ENCODE data around the gene FAM13A.

FAM13A gene

DNA sequence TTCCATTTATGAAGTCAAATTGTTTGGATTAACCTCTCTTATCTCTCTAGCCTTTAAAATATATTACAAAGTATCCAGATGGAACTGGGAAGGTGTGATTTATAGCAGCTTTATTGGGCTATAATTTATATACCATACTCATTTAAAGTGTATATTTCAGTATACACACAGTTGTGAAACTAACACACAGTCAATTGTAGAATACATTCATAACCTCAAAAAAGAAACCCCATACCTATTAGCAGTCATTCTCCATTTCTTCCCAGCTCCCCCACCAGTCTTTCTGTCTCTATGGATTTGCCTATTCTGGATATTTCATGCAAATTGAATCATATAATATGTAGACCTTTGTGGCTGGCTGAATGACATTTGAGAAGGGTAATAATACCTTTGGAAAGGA is 351.8 kb downstream of the FAM13A start:
- DNase-seq, result no peak

- no peak for DNase-seq
Measured at GRCh38 chr4:88702782-88703181, 354.2 kb downstream of the FAM13A start.

- no peak for DNase-seq
Measured at GRCh38 chr4:88698519-88698918, 358.5 kb downstream of the FAM13A start.

- peak; percentile 44 to 89 (median 71) for DNase-seq
Measured at GRCh38 chr4:88697588-88698329, 359.2 kb downstream of the FAM13A start, which contains the start of gene NAP1L5. Gene NAP1L5, minus strand, starts transcription at chr4:88697829. Its CDS starts 75 bp downstream, at chr4:88697754.

DNA sequence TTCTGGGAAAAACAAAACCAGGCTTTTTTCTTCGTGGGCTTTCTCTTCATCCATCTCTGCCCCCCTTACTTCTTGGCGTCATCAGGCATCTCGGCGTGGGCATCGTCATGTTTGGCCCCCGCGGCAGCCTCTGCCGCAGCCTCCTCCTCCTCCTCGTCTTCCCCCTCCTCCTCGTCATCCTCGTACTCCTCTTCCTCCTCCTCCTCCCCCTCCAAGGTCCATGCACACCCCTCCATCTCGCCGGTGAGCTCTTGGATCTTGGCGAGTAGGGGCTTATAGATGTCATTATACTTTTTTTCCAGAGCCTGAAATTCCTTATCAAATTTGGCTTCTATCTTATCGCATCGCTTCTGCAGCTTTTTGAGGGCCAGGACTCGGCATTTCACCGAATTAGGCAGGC is 359.8 kb downstream of the FAM13A start:
- DNase-seq, result peak in 3 of 5 experiments; percentile 10 to 52 (median 29)

- no peak for DNase-seq
Measured at GRCh38 chr4:88696630-88697029, 360.4 kb downstream of the FAM13A start.

GRCh38 chr4:88693792-88694191 is 363.2 kb downstream of the FAM13A start:
- DNase-seq, result no peak

DNA sequence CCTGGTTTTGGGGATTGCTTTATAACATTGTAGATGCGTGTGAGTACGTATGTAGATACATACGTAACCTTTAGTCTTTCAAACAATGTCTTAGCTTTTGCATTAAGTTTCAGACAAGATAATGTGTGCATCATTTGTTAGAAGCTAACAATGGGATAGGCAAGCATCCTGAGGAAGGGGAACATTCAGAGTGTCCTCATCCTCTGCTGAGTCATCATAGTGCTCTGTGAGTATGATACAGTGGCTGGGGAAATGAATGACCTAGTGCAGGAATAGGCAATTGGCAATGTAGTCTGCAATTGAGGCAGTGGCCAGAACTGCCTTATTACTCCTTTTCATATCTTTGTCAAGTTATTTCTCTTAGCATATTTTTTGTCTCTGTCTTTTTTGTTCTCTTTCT is 366.6 kb downstream of the FAM13A start:
- no peak for DNase-seq

GRCh38 chr4:88681209-88681608 is 375.8 kb downstream of the FAM13A start:
- DNase-seq, result peak in 1 of 5 experiments; percentile 3

Measured in T-helper 2 cell (primary cell).